Muscle layer of colon (tissue), 2 donors: ENCODE data around the gene LYSMD1.
A peak's percentile ranks its signal among the peaks of the same experiment; 100 is the strongest.
"Not testable (repeated sequence)": the region's sequence is repeated elsewhere in the genome, so short reads cannot be mapped to it uniquely, and the experiment has no call there.

Experiments
- H3K27ac ChIP-seq: one replicate; pipeline ENCODE4 v1.7.0; 2013; ENCODE audit warnings: low read depth, mild to moderate bottlenecking, low read length, moderate library complexity
- H3K27me3 ChIP-seq, 2 donors: one replicate each; pipeline ENCODE4 v1.7.0; 2013; ENCODE audit warnings: low read length in 2 of 2, mild to moderate bottlenecking in 2 of 2; ENCODE audit not compliant: insufficient read depth in 2 of 2, control insufficient read depth in 1 of 2
- H3K36me3 ChIP-seq: one replicate; pipeline ENCODE4 v1.7.0; 2013; ENCODE audit warnings: mild to moderate bottlenecking, low read length; ENCODE audit not compliant: insufficient read depth
- H3K4me1 ChIP-seq: one replicate; pipeline ENCODE4 v1.7.0; 2013; ENCODE audit warnings: mild to moderate bottlenecking, low read length; ENCODE audit not compliant: insufficient read depth
- H3K4me3 ChIP-seq, 2 donors: one replicate each; pipeline ENCODE4 v1.7.0; 2013; ENCODE audit warnings: low read length in 2 of 2, low read depth in 1 of 2, mild to moderate bottlenecking in 1 of 2, moderate library complexity in 1 of 2
- H3K9ac ChIP-seq: one replicate; pipeline ENCODE4 v1.7.0; 2013; ENCODE audit warnings: low read length
- H3K9me3 ChIP-seq: one replicate; pipeline ENCODE4 v1.7.0; 2013; ENCODE audit warnings: mild to moderate bottlenecking, low read length
- donor health status: abdominal sarcoma.
- donor health status: Adenocarcinoma of cecum.

Gene LYSMD1

GRCh38 chr1:151194894-151195594 is 29.3 kb upstream of the LYSMD1 start:
- not testable (repeated sequence) for H3K36me3 ChIP-seq, H3K4me3 ChIP-seq, H3K9me3 ChIP-seq, H3K27ac ChIP-seq, H3K27me3 ChIP-seq, H3K9ac ChIP-seq
- H3K4me1 ChIP-seq, result peaks cover 12% of the 10 kb centered on the region

DNA sequence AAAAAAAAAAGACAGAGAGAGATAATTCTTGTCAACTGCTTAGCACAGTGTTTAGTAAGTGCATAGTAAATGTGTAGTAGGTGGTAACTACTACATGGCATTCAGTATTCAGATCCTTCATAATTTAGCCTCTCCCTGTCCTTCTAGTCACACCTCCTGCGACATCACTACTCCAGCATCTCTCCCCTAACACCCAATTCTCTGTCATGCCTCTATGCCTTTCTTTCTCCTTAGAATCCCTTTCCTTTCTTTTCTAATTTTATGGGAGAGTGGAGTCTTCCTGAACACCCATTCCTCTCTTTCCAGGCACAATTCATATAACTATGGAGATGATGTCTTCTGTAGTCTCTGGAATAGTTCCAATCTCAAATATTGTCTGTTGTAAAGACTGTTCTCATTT is 28.2 kb upstream of the LYSMD1 start:
- no peaks in the 10 kb centered on the region for H3K9me3 ChIP-seq
- no peak overlapping the region for H3K27ac ChIP-seq
- H3K27me3 ChIP-seq, result no peaks in the 10 kb centered on the region
- peaks cover 12% of the 10 kb centered on the region for H3K4me1 ChIP-seq
- H3K9ac ChIP-seq, result no peak overlapping the region
- H3K4me3 ChIP-seq, result no peak overlapping the region
- no peaks in the 10 kb centered on the region for H3K36me3 ChIP-seq

GRCh38 chr1:151193304-151193703 is 27.6 kb upstream of the LYSMD1 start:
- no peak overlapping the region for H3K4me3 ChIP-seq
- no peak overlapping the region for H3K27ac ChIP-seq
- no peaks in the 10 kb centered on the region for H3K9me3 ChIP-seq
- H3K4me1 ChIP-seq, result peaks cover 17% of the 10 kb centered on the region
- H3K36me3 ChIP-seq, result no peaks in the 10 kb centered on the region
- no peaks in the 10 kb centered on the region for H3K27me3 ChIP-seq
- no peak overlapping the region for H3K9ac ChIP-seq

DNA sequence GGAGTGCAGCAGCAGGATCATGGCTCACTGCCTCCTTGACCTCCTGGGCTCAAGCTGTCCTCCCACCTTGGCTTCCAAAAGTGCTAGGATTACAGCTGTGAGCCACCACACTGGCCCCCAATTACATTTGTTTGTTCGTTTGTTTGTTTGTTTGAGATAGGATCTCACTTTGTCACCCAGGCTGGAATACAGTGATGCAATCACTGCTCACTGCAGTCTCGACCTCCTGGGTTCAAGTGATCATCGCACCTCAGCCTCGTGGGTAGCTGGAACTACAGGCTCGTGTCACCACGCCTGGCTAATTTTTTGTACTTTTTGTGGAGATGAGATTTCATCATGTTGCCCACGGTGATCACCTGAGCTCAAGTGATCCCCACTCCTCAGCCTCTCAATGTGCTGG is 26.3 kb upstream of the LYSMD1 start:
- Histone ChIP-seq H3K27me3 (no peaks in the 10 kb centered on the region), H3K27ac (no peak overlapping the region), H3K4me1 (peaks cover 15% of the 10 kb centered on the region), H3K9ac (no peak overlapping the region), H3K9me3 (no peaks in the 10 kb centered on the region), H3K4me3 (no peak overlapping the region), H3K36me3 (no peaks in the 10 kb centered on the region)

GRCh38 chr1:151189637-151190445 is 24.1 kb upstream of the LYSMD1 start, which contains the start of gene VPS72:
VPS72 (minus strand) TSS chr1:151190197; CDS start chr1:151190121, 76 bp downstream.
- no peaks in the 10 kb centered on the region for H3K27me3 ChIP-seq
- H3K4me3 ChIP-seq, result peak within 1 kb of the TSS; percentile 87 to 88
- peak within 1 kb of the TSS; percentile 96 for H3K27ac ChIP-seq
- peak within 1 kb of the TSS; percentile 94 for H3K9ac ChIP-seq
- no peaks in the 10 kb centered on the region for H3K9me3 ChIP-seq
- H3K36me3 ChIP-seq, result peaks cover 11% of the 10 kb centered on the region
- H3K4me1 ChIP-seq, result peaks cover 15% of the 10 kb centered on the region

GRCh38 chr1:151188667-151189066 is 23.0 kb upstream of the LYSMD1 start:
- peak overlapping the region; percentile 96 for H3K27ac ChIP-seq
- H3K9ac ChIP-seq, result not testable (repeated sequence)
- peaks cover 15% of the 10 kb centered on the region for H3K4me1 ChIP-seq

GRCh38 chr1:151187205-151187604 is 21.5 kb upstream of the LYSMD1 start:
- H3K9ac ChIP-seq, result no peak overlapping the region
- H3K27me3 ChIP-seq, result no peaks in the 10 kb centered on the region
- no peak overlapping the region for H3K4me3 ChIP-seq
- H3K27ac ChIP-seq, result no peak overlapping the region
- peaks cover 15% of the 10 kb centered on the region for H3K4me1 ChIP-seq
- H3K9me3 ChIP-seq, result no peaks in the 10 kb centered on the region
- peaks cover 33% of the 10 kb centered on the region for H3K36me3 ChIP-seq

More at GRCh38 chr1:151188667-151189066, 23.0 kb upstream of the LYSMD1 start:
- peak overlapping the region in 1 of 2 donors; percentile 88 for H3K4me3 ChIP-seq
- not testable (repeated sequence) for H3K9me3 ChIP-seq, H3K27me3 ChIP-seq
- peaks cover 21% of the 10 kb centered on the region for H3K36me3 ChIP-seq

DNA sequence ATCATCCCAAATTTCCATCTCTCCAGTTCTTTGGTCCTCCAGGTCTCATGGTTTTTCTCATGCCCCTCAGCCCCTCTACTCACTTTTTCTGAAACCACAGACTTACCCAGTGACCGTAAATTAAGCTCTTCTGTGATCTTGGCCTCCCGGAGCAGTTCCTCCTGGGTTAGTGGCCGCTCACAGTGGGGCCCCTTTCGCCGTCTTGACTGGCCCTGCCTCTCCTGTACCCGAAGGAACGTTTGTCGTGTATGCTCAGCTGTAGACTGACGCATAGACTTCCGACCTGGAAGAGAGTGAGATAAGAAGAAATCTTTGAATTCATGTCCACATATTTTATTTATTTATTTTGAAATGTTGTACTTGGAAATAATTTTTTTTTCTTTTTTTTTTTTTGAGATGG is 18.5 kb upstream of the LYSMD1 start:
- Histone ChIP-seq H3K36me3 (peaks cover 53% of the 10 kb centered on the region), H3K9ac (no peak overlapping the region), H3K27me3 (no peaks in the 10 kb centered on the region), H3K27ac (no peak overlapping the region), H3K9me3 (no peaks in the 10 kb centered on the region), H3K4me3 (no peak overlapping the region), H3K4me1 (peaks cover 12% of the 10 kb centered on the region)

DNA sequence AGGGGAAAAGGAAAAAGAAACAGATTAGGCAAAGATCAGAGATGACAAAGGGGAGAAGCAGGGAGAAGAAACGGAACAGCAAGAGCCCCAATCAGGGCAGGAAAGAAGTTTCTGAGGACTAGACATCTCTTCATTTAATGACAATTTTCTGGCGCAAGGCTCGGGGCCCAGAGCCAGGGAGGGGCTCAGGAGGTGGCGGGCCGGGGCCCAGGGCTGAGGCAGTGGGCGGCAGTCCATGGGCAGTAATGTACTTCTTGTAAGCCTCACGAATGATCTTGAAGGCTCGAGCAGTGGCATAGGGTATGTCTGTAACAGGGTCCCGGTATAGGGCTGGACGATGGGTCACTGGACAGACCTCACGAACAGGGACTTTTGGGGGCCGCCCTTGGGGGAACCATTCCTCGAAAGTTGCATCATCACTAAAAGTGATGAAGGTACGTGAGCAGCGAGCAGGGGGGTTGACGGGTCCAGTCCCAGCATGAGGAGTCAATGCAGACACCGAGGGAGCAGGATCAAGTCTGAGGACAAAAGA is 10.9 kb upstream of the LYSMD1 start:
- H3K9ac ChIP-seq, result no peak overlapping the region
- no peak overlapping the region for H3K27ac ChIP-seq
- peaks cover 64% of the 10 kb centered on the region for H3K36me3 ChIP-seq
- H3K27me3 ChIP-seq, result no peaks in the 10 kb centered on the region
- no peak overlapping the region for H3K4me3 ChIP-seq
- no peaks in the 10 kb centered on the region for H3K4me1 ChIP-seq
- no peaks in the 10 kb centered on the region for H3K9me3 ChIP-seq

- Histone ChIP-seq H3K27me3 (no peaks in the 10 kb centered on the region), H3K4me1 (no peaks in the 10 kb centered on the region), H3K9me3 (no peaks in the 10 kb centered on the region), H3K27ac (no peak within 1 kb of the TSS), H3K36me3 (peaks cover 58% of the 10 kb centered on the region), H3K4me3 (no peak within 1 kb of the TSS), H3K9ac (no peak within 1 kb of the TSS)
Measured at GRCh38 chr1:151175863-151176262, 10.2 kb upstream of the LYSMD1 start, which contains the start of gene TMOD4. TMOD4 (minus strand) TSS chr1:151175981; CDS start chr1:151174875, 1,106 bp downstream.

DNA sequence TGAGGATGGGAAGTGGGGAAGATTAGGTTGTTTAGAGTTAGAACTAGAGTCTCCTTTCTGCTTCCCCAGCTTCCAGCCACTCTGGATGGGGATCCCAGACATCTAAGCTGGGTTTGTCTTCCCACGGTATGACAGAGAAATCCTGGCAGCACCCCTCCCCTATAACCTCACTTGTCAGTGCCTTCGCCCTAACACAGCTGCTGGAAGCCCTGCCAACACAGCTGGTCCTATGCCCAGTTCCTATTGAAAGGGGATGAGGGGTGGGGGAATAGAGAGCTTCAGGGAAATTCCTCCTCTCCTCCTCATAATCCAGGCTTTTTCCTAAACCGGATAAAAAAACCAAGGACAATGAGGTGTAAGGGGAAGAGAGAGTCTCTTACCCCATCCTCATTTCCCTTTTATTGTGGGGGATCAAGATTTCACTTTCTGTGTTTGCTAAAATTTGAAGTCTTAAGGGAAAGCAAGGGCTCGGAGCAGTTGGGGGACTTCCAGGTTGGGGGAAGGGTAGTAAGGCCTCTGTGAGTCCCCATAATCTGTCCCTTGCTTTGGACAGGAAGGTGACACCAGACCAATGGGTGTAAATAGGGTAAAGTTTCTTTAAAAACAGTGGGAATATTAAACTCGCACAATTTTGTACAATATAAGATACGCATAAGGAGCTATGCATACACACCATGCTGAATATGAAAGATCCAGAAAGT is 9.5 kb upstream of the LYSMD1 start:
- Histone ChIP-seq H3K4me3 (no peak overlapping the region), H3K36me3 (peaks cover 51% of the 10 kb centered on the region), H3K9ac (no peak overlapping the region), H3K27me3 (no peaks in the 10 kb centered on the region), H3K9me3 (no peaks in the 10 kb centered on the region), H3K27ac (no peak overlapping the region), H3K4me1 (no peaks in the 10 kb centered on the region)
